Measurements from ENCODE around the gene SHKBP1.
"Not testable (repeated sequence)": the region's sequence is repeated elsewhere in the genome, so short reads cannot be mapped to it uniquely, and the experiment has no call there.

The SHKBP1 gene

GRCh38 chr19:40585982-40586422, 9.3 kb downstream of the SHKBP1 start:
- no peak for DNase-seq (ENCODE audit: low read depth)
- no peak for TF ChIP-seq CTCF (IDR thresholded peaks at IDR 0.05; ENCODE audit: low read depth, low read length, missing control alignments)
- no peak overlapping the region for H3K4me3 ChIP-seq (ENCODE audit: low read depth, low read length)

GRCh38 chr19:40586611-40587010, 9.9 kb downstream of the SHKBP1 start:
- no peak for DNase-seq (ENCODE audit: low read depth)
- no peak overlapping the region for H3K4me3 ChIP-seq (ENCODE audit: low read depth, low read length)
- no peak for TF ChIP-seq CTCF (IDR thresholded peaks at IDR 0.05; ENCODE audit: low read depth, low read length, missing control alignments)

GRCh38 chr19:40588110-40588854, 11.6 kb downstream of the SHKBP1 start:
- DNase-seq (ENCODE audit: low read depth) = no peak
- H3K4me3 ChIP-seq (ENCODE audit: low read depth, low read length) = no peak overlapping the region
- no peak for TF ChIP-seq CTCF (IDR thresholded peaks at IDR 0.05; ENCODE audit: low read depth, low read length, missing control alignments)

GRCh38 chr19:40588926-40589569, 12.4 kb downstream of the SHKBP1 start:
- no peak overlapping the region for H3K4me3 ChIP-seq (ENCODE audit: low read depth, low read length)
- DNase-seq (ENCODE audit: low read depth) = no peak
- TF ChIP-seq CTCF (IDR thresholded peaks at IDR 0.05; ENCODE audit: low read depth, low read length, missing control alignments) = no peak

- no peak overlapping the region for H3K4me3 ChIP-seq (ENCODE audit: low read depth, low read length)
- no peak for DNase-seq (ENCODE audit: low read depth)
- no peak for TF ChIP-seq CTCF (IDR thresholded peaks at IDR 0.05; ENCODE audit: low read depth, low read length, missing control alignments)
Observed at GRCh38 chr19:40589591-40590429, 13.1 kb downstream of the SHKBP1 start.

GRCh38 chr19:40590464-40591265, 14.0 kb downstream of the SHKBP1 start:
- no peak overlapping the region for H3K4me3 ChIP-seq (ENCODE audit: low read depth, low read length)
- TF ChIP-seq CTCF (IDR thresholded peaks at IDR 0.05; ENCODE audit: low read depth, low read length, missing control alignments) = no peak
- no peak for DNase-seq (ENCODE audit: low read depth)

GRCh38 chr19:40591724-40592123, 15.1 kb downstream of the SHKBP1 start:
- H3K4me3 ChIP-seq (ENCODE audit: low read depth, low read length); DNase-seq (ENCODE audit: low read depth): not testable (repeated sequence)
